GM12801 (cell line): ENCODE results near the gene HLA-DRB1.

ENCODE experiments used
- TF ChIP-seq, protein P1 (sequence below): IDR thresholded peaks from one replicate; pipeline ENCODE4 v1.5.1; 2011; ENCODE audit warnings: control low read depth; ENCODE audit not compliant: insufficient read length; ENCODE audit errors: extremely low read depth

HLA-DRB1 gene

GRCh38 chr6:32614366-32615081 lies 24.9 kb upstream of the HLA-DRB1 start:
- TF ChIP-seq, protein P1, sequence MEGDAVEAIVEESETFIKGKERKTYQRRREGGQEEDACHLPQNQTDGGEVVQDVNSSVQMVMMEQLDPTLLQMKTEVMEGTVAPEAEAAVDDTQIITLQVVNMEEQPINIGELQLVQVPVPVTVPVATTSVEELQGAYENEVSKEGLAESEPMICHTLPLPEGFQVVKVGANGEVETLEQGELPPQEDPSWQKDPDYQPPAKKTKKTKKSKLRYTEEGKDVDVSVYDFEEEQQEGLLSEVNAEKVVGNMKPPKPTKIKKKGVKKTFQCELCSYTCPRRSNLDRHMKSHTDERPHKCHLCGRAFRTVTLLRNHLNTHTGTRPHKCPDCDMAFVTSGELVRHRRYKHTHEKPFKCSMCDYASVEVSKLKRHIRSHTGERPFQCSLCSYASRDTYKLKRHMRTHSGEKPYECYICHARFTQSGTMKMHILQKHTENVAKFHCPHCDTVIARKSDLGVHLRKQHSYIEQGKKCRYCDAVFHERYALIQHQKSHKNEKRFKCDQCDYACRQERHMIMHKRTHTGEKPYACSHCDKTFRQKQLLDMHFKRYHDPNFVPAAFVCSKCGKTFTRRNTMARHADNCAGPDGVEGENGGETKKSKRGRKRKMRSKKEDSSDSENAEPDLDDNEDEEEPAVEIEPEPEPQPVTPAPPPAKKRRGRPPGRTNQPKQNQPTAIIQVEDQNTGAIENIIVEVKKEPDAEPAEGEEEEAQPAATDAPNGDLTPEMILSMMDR, result no peak

GRCh38 chr6:32613475-32613874 lies 23.8 kb upstream of the HLA-DRB1 start:
- TF ChIP-seq, protein P1, result no peak

- TF ChIP-seq, protein P1, result no peak
These were observed 21.1 kb upstream of the HLA-DRB1 start for GRCh38 chr6:32610682-32611296.

DNA sequence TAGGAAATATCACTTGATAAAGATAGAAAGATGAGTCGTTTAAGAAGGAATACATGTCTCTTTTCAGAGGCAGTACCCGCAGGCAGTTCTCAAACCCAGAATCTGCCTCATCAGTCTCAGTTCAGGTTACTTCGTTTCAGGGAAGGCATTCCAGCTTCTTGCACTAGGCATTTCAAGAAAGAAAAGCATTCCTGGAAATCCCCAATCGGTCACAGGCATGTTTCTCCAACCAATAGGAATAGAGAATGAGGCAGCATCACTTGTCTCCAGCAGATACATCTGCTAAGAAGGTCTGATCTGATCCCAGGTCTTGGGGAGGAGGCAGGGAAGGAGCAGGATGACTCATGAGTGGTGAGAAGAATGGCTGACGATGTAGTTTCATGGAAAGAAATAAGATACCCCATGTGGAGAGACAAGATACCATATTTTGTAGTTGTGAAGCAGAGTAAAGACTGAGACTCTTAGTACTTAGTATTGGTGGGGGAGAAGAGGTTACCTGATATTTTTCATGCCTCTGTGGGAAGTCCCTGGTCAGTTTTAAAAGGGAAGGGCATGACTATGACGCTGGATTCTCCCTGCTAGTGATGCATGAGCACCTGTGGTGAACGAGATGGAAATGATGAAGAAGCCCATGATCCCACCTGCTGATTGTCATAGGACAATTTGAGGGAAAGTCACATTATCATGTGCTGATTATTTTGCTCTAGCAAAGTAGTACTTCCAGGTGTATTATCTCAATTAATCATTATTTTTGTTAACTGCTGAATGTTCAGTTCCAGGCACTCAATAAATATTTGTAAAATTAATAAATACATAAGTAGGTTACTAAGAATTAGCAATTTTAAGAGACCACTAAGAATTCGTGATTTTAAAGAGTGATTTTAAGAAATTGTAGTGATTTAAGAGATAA lies 20.3 kb upstream of the HLA-DRB1 start:
- TF ChIP-seq, protein P1, result no peak

DNA sequence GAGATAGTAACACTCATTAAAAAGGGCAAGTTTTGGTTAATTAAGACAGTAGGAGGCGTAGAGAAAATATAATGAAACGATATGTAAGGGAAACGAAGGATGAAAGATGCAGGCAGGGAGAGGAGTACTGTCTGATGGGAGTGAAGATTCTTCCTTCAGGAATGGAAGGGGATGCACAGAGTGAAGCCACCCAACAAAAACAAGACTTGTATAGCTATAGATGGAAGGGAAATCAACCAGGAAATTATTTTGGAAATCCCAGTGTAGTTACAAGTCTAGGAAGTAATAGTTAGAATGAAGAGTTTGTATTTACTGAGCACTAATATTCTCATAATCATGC lies 19.7 kb upstream of the HLA-DRB1 start:
- TF ChIP-seq, protein P1, result no peak

DNA sequence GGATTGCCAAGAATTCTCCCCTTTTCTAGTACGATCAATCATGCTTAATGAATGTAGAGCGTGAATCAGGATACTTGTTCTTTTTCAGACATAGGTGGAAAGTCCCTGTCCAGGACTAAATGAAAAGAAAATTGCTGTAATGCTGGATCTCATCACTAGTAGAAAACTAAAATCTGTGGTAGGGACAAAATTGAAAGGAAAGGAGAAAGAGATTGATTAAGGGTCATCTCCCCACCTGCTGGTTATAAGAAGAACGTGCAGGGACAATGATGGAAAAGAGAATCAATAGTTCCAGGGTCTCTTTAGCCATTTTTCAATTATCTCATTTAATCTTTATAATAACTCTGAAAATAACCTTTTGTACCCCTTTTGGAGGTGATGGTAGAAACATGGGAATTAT lies 18.7 kb upstream of the HLA-DRB1 start:
- TF ChIP-seq, protein P1, result no peak

DNA sequence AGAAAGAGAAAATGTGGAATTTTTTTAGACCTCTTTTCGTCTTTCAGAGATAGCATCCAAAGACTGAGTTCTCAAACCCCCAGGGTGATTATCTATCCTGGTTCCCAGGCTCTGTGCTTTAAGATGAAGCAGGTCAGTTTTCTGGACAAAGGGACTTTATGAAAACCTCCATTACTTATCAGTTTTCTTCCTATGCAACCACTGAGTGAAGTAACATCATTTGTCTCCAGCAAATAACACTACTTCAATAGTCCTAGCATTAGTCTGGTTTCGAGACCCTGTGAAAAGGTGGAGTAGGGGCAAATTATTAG lies 18.3 kb upstream of the HLA-DRB1 start:
- TF ChIP-seq, protein P1, result no peak
